HG03442 (cell line): ENCODE measurements around the gene FBXL13.
A peak's percentile ranks its signal among the peaks of the same experiment; 100 is the strongest.
"Not testable (repeated sequence)": the region's sequence is repeated elsewhere in the genome, so short reads cannot be mapped to it uniquely, and the experiment has no call there.

ENCODE experiments used
- ATAC-seq: cut with Tn5 transposase; IDR thresholded peaks from one replicate; pipeline ENCODE4 v1.9.1; 2021; ENCODE audit warnings: mild to moderate bottlenecking, moderate library complexity; ENCODE audit not compliant: unreplicated experiment

The FBXL13 gene

GRCh38 chr7:103080923-103081322, 6.3 kb upstream of the FBXL13 start:
- ATAC-seq: no peak

- no peak for ATAC-seq
Observed at GRCh38 chr7:103079836-103080235, 5.2 kb upstream of the FBXL13 start.

- ATAC-seq: not testable (repeated sequence)
Observed at GRCh38 chr7:103078226-103078625, 3.6 kb upstream of the FBXL13 start.

GRCh38 chr7:103077318-103077717, 2.7 kb upstream of the FBXL13 start:
- ATAC-seq: no peak

GRCh38 chr7:103076764-103077163, 2.2 kb upstream of the FBXL13 start:
- no peak for ATAC-seq

GRCh38 chr7:103075337-103075918, 832 bp upstream of the FBXL13 start:
- peak; percentile 52 for ATAC-seq

GRCh38 chr7:103073989-103074518, 542 bp downstream of the FBXL13 start:
- ATAC-seq: no peak

- no peak for ATAC-seq
Observed at GRCh38 chr7:103071000-103071399, 3.6 kb downstream of the FBXL13 start.

GRCh38 chr7:103068414-103069403, 5.9 kb downstream of the FBXL13 start:
- ATAC-seq: no peak

- no peak for ATAC-seq
Observed at GRCh38 chr7:103065667-103066066, 8.9 kb downstream of the FBXL13 start.

GRCh38 chr7:103063895-103064294, 10.7 kb downstream of the FBXL13 start:
- ATAC-seq: no peak

GRCh38 chr7:103059471-103059870, 15.1 kb downstream of the FBXL13 start:
- no peak for ATAC-seq

- no peak for ATAC-seq
Observed at GRCh38 chr7:103058122-103058521, 16.5 kb downstream of the FBXL13 start.

GRCh38 chr7:103056006-103056405, 18.6 kb downstream of the FBXL13 start:
- ATAC-seq: not testable (repeated sequence)

GRCh38 chr7:103051519-103051918, 23.1 kb downstream of the FBXL13 start:
- ATAC-seq: no peak

GRCh38 chr7:103048833-103049232, 25.8 kb downstream of the FBXL13 start:
- no peak for ATAC-seq

- not testable (repeated sequence) for ATAC-seq
Observed at GRCh38 chr7:103041815-103042214, 32.8 kb downstream of the FBXL13 start.

GRCh38 chr7:103037823-103038739, 36.5 kb downstream of the FBXL13 start:
- not testable (repeated sequence) for ATAC-seq

- ATAC-seq: no peak
Observed at GRCh38 chr7:103037476-103037822, 37.1 kb downstream of the FBXL13 start.

GRCh38 chr7:103034318-103034717, 40.3 kb downstream of the FBXL13 start:
- ATAC-seq: not testable (repeated sequence)

- ATAC-seq: no peak
Observed at GRCh38 chr7:103031781-103032180, 42.8 kb downstream of the FBXL13 start.
